Neural progenitor cell (in vitro differentiated cells): ENCODE data around the gene PGF. TPM values are rescaled to one million over a fixed set of nuclear protein-coding genes. Genes with fewer than 3 reads are reported as not detected.

Experiments
- DNase-seq: peaks from one replicate; pipeline ENCODE4 v3.0.0-alpha.2; 2016; ENCODE audit warnings: low spot score
- H2AFZ ChIP-seq: fragments of 200-600 bp; sonication (generic); replicated peaks from 2 replicates; pipeline ENCODE4 v1.6.1; 2016; ENCODE audit warnings: antibody characterized with exemption
- H3F3A ChIP-seq: fragments of 200-600 bp; sonication (generic); 2 replicates; pipeline ENCODE4 v1.6.1; 2016; ENCODE audit warnings: antibody characterized with exemption, low read depth
- H3K27ac ChIP-seq: fragments of 200-600 bp; sonication (generic); 2 replicates; pipeline ENCODE4 v1.5.1; 2016; ENCODE audit warnings: mild to moderate bottlenecking
- H3K27me3 ChIP-seq: fragments of 200-600 bp; sonication (generic); 2 replicates; pipeline ENCODE4 v1.6.1; 2016; ENCODE audit warnings: mild to moderate bottlenecking, moderate library complexity
- H3K36me3 ChIP-seq: fragments of 200-600 bp; sonication (generic); 2 replicates; pipeline ENCODE4 v1.5.1; 2016
- H3K4me1 ChIP-seq: fragments of 200-600 bp; sonication (generic); 2 replicates; pipeline ENCODE4 v1.6.1; 2016; ENCODE audit warnings: mixed run types
- H3K4me2 ChIP-seq: fragments of 200-600 bp; sonication (generic); 2 replicates; pipeline ENCODE4 v1.6.1; 2016
- H3K4me3 ChIP-seq: fragments of 200-600 bp; sonication (generic); 2 replicates; pipeline ENCODE4 v1.5.1; 2016
- H3K79me2 ChIP-seq: fragments of 200-600 bp; sonication (generic); 2 replicates; pipeline ENCODE4 v1.6.1; 2016; ENCODE audit warnings: low read depth
- H3K9ac ChIP-seq: fragments of 200-600 bp; sonication (generic); 2 replicates; pipeline ENCODE4 v1.6.1; 2016
- H3K9me3 ChIP-seq: fragments of 200-600 bp; sonication (generic); 2 replicates; pipeline ENCODE4 v1.5.1; 2016; ENCODE audit warnings: low read depth
- H4K20me1 ChIP-seq: fragments of 200-600 bp; sonication (generic); 2 replicates; pipeline ENCODE4 v1.6.1; 2016; ENCODE audit warnings: low read depth
- H3K27ac Mint-ChIP-seq: 3 replicates; pipeline ENCODE4 v1.8.0; 2021; ENCODE audit warnings: mixed read lengths
- H3K27me3 Mint-ChIP-seq: 2 replicates; pipeline ENCODE4 v1.8.0; 2022; ENCODE audit warnings: low read depth, mild to moderate bottlenecking, inconsistent platforms, moderate library complexity, mixed read lengths; ENCODE audit not compliant: insufficient read depth
- H3K36me3 Mint-ChIP-seq: 3 replicates; pipeline ENCODE4 v1.8.0; 2021; ENCODE audit warnings: mixed read lengths
- H3K4me1 Mint-ChIP-seq: 3 replicates; pipeline ENCODE4 v1.8.0; 2021; ENCODE audit warnings: mixed read lengths
- H3K4me3 Mint-ChIP-seq: 3 replicates; pipeline ENCODE4 v1.8.0; 2021; ENCODE audit warnings: mild to moderate bottlenecking, moderate library complexity, mixed read lengths
- H3K9me3 Mint-ChIP-seq: 3 replicates; pipeline ENCODE4 v1.8.0; 2020; ENCODE audit warnings: mixed read lengths
- EZH2 ChIP-seq: fragments of 200-600 bp; sonication (generic); IDR thresholded peaks from 2 replicates; pipeline ENCODE4 v1.6.1; 2017; ENCODE audit warnings: antibody characterized with exemption, mild to moderate bottlenecking, moderate library complexity
- EZH2phosphoT487 ChIP-seq: fragments of 200-600 bp; sonication (generic); IDR thresholded peaks from 2 replicates; pipeline ENCODE4 v1.6.1; 2017; ENCODE audit warnings: antibody characterized with exemption
- total RNA-seq: library from RNA; depleted of rRNA; stranded (reverse); fragments of >200 nt; gene quantifications from 2 replicates; pipeline ENCODE4 v1.2.3, GENCODE V29; 2015; ENCODE audit warnings: low replicate concordance
- TF ChIP-seq, protein P1 (sequence below): fragments of 200-600 bp; sonication (generic); IDR thresholded peaks from 2 replicates; pipeline ENCODE4 v1.5.1; 2017; ENCODE audit warnings: antibody characterized with exemption, mild to moderate bottlenecking

The PGF gene
- total RNA-seq, 1 donor from 2014 or later, result 1.0 TPM

- H3K9me3 ChIP-seq, result no peaks in the 10 kb centered on the region
- no peaks in the 10 kb centered on the region for H3K79me2 ChIP-seq
- no peaks in the 10 kb centered on the region for H3F3A ChIP-seq
- H3K9ac ChIP-seq, result no peak overlapping the region
- TF ChIP-seq EZH2, result no peak
- no peak for TF ChIP-seq EZH2phosphoT487
- TF ChIP-seq, protein P1, sequence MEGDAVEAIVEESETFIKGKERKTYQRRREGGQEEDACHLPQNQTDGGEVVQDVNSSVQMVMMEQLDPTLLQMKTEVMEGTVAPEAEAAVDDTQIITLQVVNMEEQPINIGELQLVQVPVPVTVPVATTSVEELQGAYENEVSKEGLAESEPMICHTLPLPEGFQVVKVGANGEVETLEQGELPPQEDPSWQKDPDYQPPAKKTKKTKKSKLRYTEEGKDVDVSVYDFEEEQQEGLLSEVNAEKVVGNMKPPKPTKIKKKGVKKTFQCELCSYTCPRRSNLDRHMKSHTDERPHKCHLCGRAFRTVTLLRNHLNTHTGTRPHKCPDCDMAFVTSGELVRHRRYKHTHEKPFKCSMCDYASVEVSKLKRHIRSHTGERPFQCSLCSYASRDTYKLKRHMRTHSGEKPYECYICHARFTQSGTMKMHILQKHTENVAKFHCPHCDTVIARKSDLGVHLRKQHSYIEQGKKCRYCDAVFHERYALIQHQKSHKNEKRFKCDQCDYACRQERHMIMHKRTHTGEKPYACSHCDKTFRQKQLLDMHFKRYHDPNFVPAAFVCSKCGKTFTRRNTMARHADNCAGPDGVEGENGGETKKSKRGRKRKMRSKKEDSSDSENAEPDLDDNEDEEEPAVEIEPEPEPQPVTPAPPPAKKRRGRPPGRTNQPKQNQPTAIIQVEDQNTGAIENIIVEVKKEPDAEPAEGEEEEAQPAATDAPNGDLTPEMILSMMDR, result no peak
- Mint-ChIP-seq H3K27me3 (peaks cover 15% of the 10 kb centered on the region), H3K4me1 (peaks cover 15% of the 10 kb centered on the region), H3K9me3 (no peaks in the 10 kb centered on the region), H3K27ac (no peak overlapping the region), H3K36me3 (no peaks in the 10 kb centered on the region), H3K4me3 (no peak overlapping the region)
- DNase-seq, result no peak
- no peaks in the 10 kb centered on the region for H3K4me1 ChIP-seq
- peaks cover 10% of the 10 kb centered on the region for H3K27me3 ChIP-seq
- no peak overlapping the region for H3K4me3 ChIP-seq
- H3K4me2 ChIP-seq, result no peak overlapping the region
- H2AFZ ChIP-seq, result no peak overlapping the region
- no peak overlapping the region for H3K27ac ChIP-seq
- H4K20me1 ChIP-seq, result no peaks in the 10 kb centered on the region
- no peaks in the 10 kb centered on the region for H3K36me3 ChIP-seq
Observed at GRCh38 chr14:74920281-74920680, 35.1 kb downstream of the PGF start.

DNA sequence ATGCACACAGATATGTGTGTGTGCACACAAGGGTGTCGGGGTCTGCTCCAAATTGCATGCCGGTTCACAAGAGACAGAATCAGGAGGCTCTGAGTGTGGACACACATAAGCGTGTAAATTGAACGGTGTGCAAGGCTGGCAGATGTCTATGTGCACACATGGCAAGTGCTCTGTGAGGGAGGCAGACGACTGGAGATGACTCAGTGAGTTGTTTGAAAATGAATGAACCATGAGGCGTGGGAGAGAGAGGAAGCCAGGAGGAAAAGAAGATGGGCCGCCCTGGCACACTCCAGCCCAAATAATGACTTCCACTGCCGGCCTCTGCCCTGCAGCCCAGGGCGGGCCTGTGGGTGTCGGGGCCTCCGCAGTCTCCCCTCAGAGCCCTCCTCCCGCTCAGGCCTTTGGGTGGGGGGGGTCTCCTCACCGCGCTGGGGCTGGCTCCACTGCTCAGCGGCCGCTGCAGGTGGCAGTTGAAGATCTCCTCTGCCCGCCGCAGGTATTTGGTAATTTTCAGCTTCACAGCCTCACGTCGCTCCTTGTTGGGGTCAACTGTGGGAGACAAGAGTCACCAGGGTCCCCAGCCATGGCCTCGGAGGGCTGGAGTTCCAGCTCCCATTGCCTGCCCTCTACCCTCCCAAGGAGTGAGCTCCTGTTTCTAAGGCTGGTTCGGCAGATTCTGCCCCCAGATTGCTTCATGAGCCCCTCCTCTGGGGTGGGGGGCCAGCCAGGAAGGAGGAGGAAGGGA is 35.8 kb downstream of the PGF start:
- Histone ChIP-seq H3K79me2 (no peaks in the 10 kb centered on the region), H3K27ac (no peak overlapping the region), H3K9me3 (no peaks in the 10 kb centered on the region), H3K4me3 (no peak overlapping the region), H3K36me3 (no peaks in the 10 kb centered on the region), H3K9ac (no peak overlapping the region), H3K4me1 (no peaks in the 10 kb centered on the region), H3K27me3 (peaks cover 10% of the 10 kb centered on the region), H2AFZ (no peak overlapping the region), H3F3A (no peaks in the 10 kb centered on the region), H3K4me2 (no peak overlapping the region), H4K20me1 (no peaks in the 10 kb centered on the region)
- Mint-ChIP-seq H3K4me1 (peaks cover 15% of the 10 kb centered on the region), H3K27ac (no peak overlapping the region), H3K4me3 (no peak overlapping the region), H3K9me3 (no peaks in the 10 kb centered on the region), H3K27me3 (peaks cover 15% of the 10 kb centered on the region), H3K36me3 (no peaks in the 10 kb centered on the region)
- TF ChIP-seq EZH2phosphoT487, result no peak
- TF ChIP-seq, protein P1, result no peak
- no peak for TF ChIP-seq EZH2
- DNase-seq, result no peak

GRCh38 chr14:74918380-74918779 is 37.0 kb downstream of the PGF start:
- no peaks in the 10 kb centered on the region for H3K9me3 ChIP-seq
- Mint-ChIP-seq H3K4me3 (no peak overlapping the region), H3K36me3 (no peaks in the 10 kb centered on the region), H3K4me1 (peaks cover 15% of the 10 kb centered on the region), H3K27me3 (peaks cover 8% of the 10 kb centered on the region), H3K27ac (no peak overlapping the region), H3K9me3 (no peaks in the 10 kb centered on the region)
- no peaks in the 10 kb centered on the region for H3K79me2 ChIP-seq
- no peaks in the 10 kb centered on the region for H3F3A ChIP-seq
- H3K36me3 ChIP-seq, result no peaks in the 10 kb centered on the region
- peaks cover 10% of the 10 kb centered on the region for H3K27me3 ChIP-seq
- H4K20me1 ChIP-seq, result no peaks in the 10 kb centered on the region
- H3K4me3 ChIP-seq, result no peak overlapping the region
- H3K4me2 ChIP-seq, result no peak overlapping the region
- no peak overlapping the region for H3K9ac ChIP-seq
- TF ChIP-seq EZH2phosphoT487 (no peak), EZH2 (no peak)
- TF ChIP-seq, protein P1, result no peak
- no peaks in the 10 kb centered on the region for H3K4me1 ChIP-seq
- DNase-seq, result no peak
- H2AFZ ChIP-seq, result no peak overlapping the region
- no peak overlapping the region for H3K27ac ChIP-seq
